ENCODE data around the gene TMEM150C.

- TF ChIP-seq CTCF (conservative IDR thresholded peaks at IDR 0.05; ENCODE audit: low read length) (no peak), EZH2phosphoT487 (IDR thresholded peaks at IDR 0.05; ENCODE audit: borderline replicate concordance) (no peak)
Observed at GRCh38 chr4:82542642-82543041, 19.1 kb downstream of the TMEM150C start.

Measured in Loucy (cell line).